H9 (cell line): Measurements from ENCODE around the gene FARSA. TPM values are rescaled to one million over a fixed set of nuclear protein-coding genes. Genes with fewer than 3 reads are reported as not detected.
A peak's percentile ranks its signal among the peaks of the same experiment; 100 is the strongest.

Experiments
- DNase-seq: peaks from one replicate; pipeline ENCODE4 v3.0.0-alpha.2; 2017
- H2AFZ ChIP-seq: one replicate; pipeline ENCODE4 v1.6.1; 2013; ENCODE audit warnings: mild to moderate bottlenecking, low read length, control low read depth, moderate library complexity
- H2AK5ac ChIP-seq: 2 replicates; pipeline ENCODE4 v1.6.1; 2013; ENCODE audit warnings: low read length, control low read depth, mixed read lengths; ENCODE audit not compliant: insufficient read length
- H2BK120ac ChIP-seq: one replicate; pipeline ENCODE4 v1.6.1; 2013; ENCODE audit warnings: low read depth, mild to moderate bottlenecking, low read length, control low read depth, inconsistent platforms; ENCODE audit not compliant: poor library complexity, severe bottlenecking
- H2BK12ac ChIP-seq: 2 replicates; pipeline ENCODE4 v1.6.1; 2013; ENCODE audit warnings: low read length, control low read depth, mixed read lengths, low read depth; ENCODE audit not compliant: insufficient read length
- H2BK15ac ChIP-seq: 2 replicates; pipeline ENCODE4 v1.6.1; 2013; ENCODE audit warnings: low read depth, low read length, control low read depth
- H2BK20ac ChIP-seq: one replicate; pipeline ENCODE4 v1.6.1; 2013; ENCODE audit warnings: low read depth, mild to moderate bottlenecking, low read length, control low read depth, inconsistent platforms; ENCODE audit not compliant: poor library complexity, severe bottlenecking
- H2BK5ac ChIP-seq: 2 replicates; pipeline ENCODE4 v1.6.1; 2013; ENCODE audit warnings: low read length, control low read depth, mixed read lengths; ENCODE audit not compliant: insufficient read length
- H3K14ac ChIP-seq: 2 replicates; pipeline ENCODE4 v1.6.1; 2013; ENCODE audit warnings: low read length, control low read depth; ENCODE audit not compliant: insufficient read depth
- H3K18ac ChIP-seq: 2 replicates; pipeline ENCODE4 v1.6.1; 2013; ENCODE audit warnings: low read depth, mild to moderate bottlenecking, mixed read lengths, low read length, control low read depth; ENCODE audit not compliant: insufficient read length
- H3K23ac ChIP-seq: 2 replicates; pipeline ENCODE4 v1.6.1; 2013; ENCODE audit warnings: low read length, control low read depth, mixed read lengths, low read depth; ENCODE audit not compliant: insufficient read length
- H3K23me2 ChIP-seq: 2 replicates; pipeline ENCODE4 v1.6.1; 2013; ENCODE audit warnings: low read depth, mild to moderate bottlenecking, mixed read lengths, low read length, control low read depth; ENCODE audit not compliant: insufficient read length, poor library complexity, severe bottlenecking
- H3K27ac ChIP-seq: 2 replicates; pipeline ENCODE4 v1.5.1; 2013; ENCODE audit warnings: low read length, control low read depth, mixed read lengths, low read depth; ENCODE audit not compliant: insufficient read length
- H3K27me3 ChIP-seq: 2 replicates; pipeline ENCODE4 v1.6.1; 2013; ENCODE audit warnings: low read length, control low read depth, inconsistent platforms; ENCODE audit not compliant: insufficient read depth
- H3K4ac ChIP-seq: 2 replicates; pipeline ENCODE4 v1.6.1; 2013; ENCODE audit warnings: low read depth, mild to moderate bottlenecking, control low read depth, inconsistent platforms, low read length, moderate library complexity
- H3K4me1 ChIP-seq: 2 replicates; pipeline ENCODE4 v1.6.1; 2013; ENCODE audit warnings: low read length, control low read depth, inconsistent platforms; ENCODE audit not compliant: insufficient read depth
- H3K4me2 ChIP-seq: 2 replicates; pipeline ENCODE4 v1.6.1; 2013; ENCODE audit warnings: low read length, control low read depth, mixed read lengths; ENCODE audit not compliant: insufficient read length, insufficient read depth
- H3K56ac ChIP-seq: 2 replicates; pipeline ENCODE4 v1.6.1; 2013; ENCODE audit warnings: low read depth, mild to moderate bottlenecking, mixed read lengths, low read length, control low read depth; ENCODE audit not compliant: insufficient read length
- H3K79me1 ChIP-seq: 2 replicates; pipeline ENCODE4 v1.6.1; 2013; ENCODE audit warnings: low read depth, mild to moderate bottlenecking, moderate library complexity, low read length, control low read depth, inconsistent platforms; ENCODE audit not compliant: insufficient read depth, poor library complexity, severe bottlenecking
- H3K79me2 ChIP-seq: 2 replicates; pipeline ENCODE4 v1.6.1; 2013; ENCODE audit warnings: low read length, control low read depth, inconsistent platforms; ENCODE audit not compliant: insufficient read depth
- H3K9ac ChIP-seq: 2 replicates; pipeline ENCODE4 v1.6.1; 2013; ENCODE audit warnings: low read length, control low read depth, mixed read lengths; ENCODE audit not compliant: insufficient read length; ENCODE audit errors: extremely low read depth
- H3K9me3 ChIP-seq: one replicate; pipeline ENCODE4 v1.6.1; 2013; ENCODE audit warnings: low read depth, low read length, inconsistent platforms; ENCODE audit not compliant: control insufficient read depth
- H3T11ph ChIP-seq: one replicate; pipeline ENCODE4 v1.6.1; 2013; ENCODE audit warnings: mild to moderate bottlenecking, low read length, control low read depth, inconsistent platforms
- H4K20me1 ChIP-seq: one replicate; pipeline ENCODE4 v1.6.1; 2013; ENCODE audit not compliant: control insufficient read depth, insufficient read length, insufficient read depth
- H4K5ac ChIP-seq: 2 replicates; pipeline ENCODE4 v1.6.1; 2013; ENCODE audit warnings: low read depth, mild to moderate bottlenecking, mixed read lengths, low read length, control low read depth; ENCODE audit not compliant: insufficient read length
- H4K8ac ChIP-seq: replicated peaks from 2 replicates; pipeline ENCODE4 v1.6.1; 2013; ENCODE audit warnings: low read length, control low read depth, mixed read lengths, low read depth; ENCODE audit not compliant: insufficient read length
- H4K91ac ChIP-seq: 2 replicates; pipeline ENCODE4 v1.6.1; 2013; ENCODE audit warnings: low read depth, mild to moderate bottlenecking, moderate library complexity, mixed read lengths, low read length, control low read depth; ENCODE audit not compliant: insufficient read length
- H3K27ac Mint-ChIP-seq, 3 experiments: 2 replicates in 2 of 3; 3 replicates in 1 of 3; pipeline ENCODE4 v1.8.0; 2020 to 2021; ENCODE audit warnings: mixed read lengths in 3 of 3, mild to moderate bottlenecking in 1 of 3, moderate library complexity in 1 of 3
- H3K27me3 Mint-ChIP-seq: 2 replicates; pipeline ENCODE4 v1.8.0; 2021; ENCODE audit warnings: low read depth, mild to moderate bottlenecking, moderate library complexity, mixed read lengths
- H3K36me3 Mint-ChIP-seq, 3 experiments: 2 replicates in 2 of 3; 3 replicates in 1 of 3; pipeline ENCODE4 v1.8.0; 2020 to 2021; ENCODE audit warnings: low read depth in 3 of 3, mixed read lengths in 3 of 3; ENCODE audit not compliant: insufficient read depth in 1 of 3
- H3K4me1 Mint-ChIP-seq, 2 experiments: 2 replicates each; pipeline ENCODE4 v1.8.0; 2020; ENCODE audit warnings: mixed read lengths in 2 of 2
- H3K4me3 Mint-ChIP-seq, 2 experiments: 2 replicates in 1 of 2; 3 replicates in 1 of 2; pipeline ENCODE4 v1.8.0; 2020 to 2021; ENCODE audit warnings: mild to moderate bottlenecking in 2 of 2, mixed read lengths in 2 of 2, moderate library complexity in 1 of 2
- H3K9me3 Mint-ChIP-seq, 2 experiments: 2 replicates in 1 of 2; 3 replicates in 1 of 2; pipeline ENCODE4 v1.8.0; 2020; ENCODE audit warnings: mild to moderate bottlenecking in 2 of 2, mixed read lengths in 2 of 2, moderate library complexity in 1 of 2
- CTCF ChIP-seq: fragments of 200-600 bp; sonication (generic); conservative IDR thresholded peaks from 3 replicates; pipeline ENCODE4 v1.8.0; 2021; ENCODE audit warnings: antibody characterized with exemption, mild to moderate bottlenecking
- WGBS: extraction: QIAGEN DNeasy Blood & Tissue Kit; methylation state at CpG from one replicate; pipeline ENCODE4 v1.1.7; 2013; ENCODE audit warnings: missing lambda C conversion rate, low lambda C conversion rate, mixed read lengths; ENCODE audit not compliant: insufficient read length; ENCODE audit errors: extremely low coverage; 5-methylcytosine and 5-hydroxymethylcytosine counted together
- total RNA-seq: library from RNA; stranded (reverse); gene quantifications from 2 replicates; pipeline ENCODE4 v1.2.1, GENCODE V29; 2021

FARSA gene
- total RNA-seq, 1 experiment from 2014 or later, result 110 TPM

- peaks cover 2% of the 10 kb centered on the region; the same call in 1 of the 2 replicates for H3K27me3 ChIP-seq
- H3K18ac ChIP-seq, result peak overlapping the region; percentile 33
- no peak overlapping the region for H4K91ac ChIP-seq
- no peaks in the 10 kb centered on the region for H3K9me3 ChIP-seq
- no peak overlapping the region for H2BK120ac ChIP-seq
- no peak overlapping the region for H2BK5ac ChIP-seq
- no peak overlapping the region for H2BK12ac ChIP-seq
- peak; percentile 71 for DNase-seq
- H2BK20ac ChIP-seq, result no peak overlapping the region
- no peak overlapping the region for H3K9ac ChIP-seq
- H3K4ac ChIP-seq, result no peak overlapping the region; the same call in 1 of the 2 replicates
- Mint-ChIP-seq H3K36me3 (no peaks in the 10 kb centered on the region), H3K4me1 (peaks cover 20 to 25% of the 10 kb centered on the region in 2 experiments), H3K27me3 (peaks cover 14% of the 10 kb centered on the region), H3K4me3 (peak overlapping the region; percentile 24 to 69; a peak in 4 of 5 replicates), H3K9me3 (no peaks in the 10 kb centered on the region; a peak in 1 of 5 replicates), H3K27ac (peak overlapping the region; percentile 69 to 99 (median 96); a peak in 6 of 7 replicates)
- no peaks in the 10 kb centered on the region for H3K79me2 ChIP-seq
- H4K8ac ChIP-seq, result no peak overlapping the region
- H3K4me1 ChIP-seq, result peaks cover 4% of the 10 kb centered on the region; the same call in 1 of the 2 replicates
- H3K56ac ChIP-seq, result no peak overlapping the region
- no peak overlapping the region for H2AK5ac ChIP-seq
- H3K14ac ChIP-seq, result peak overlapping the region; percentile 24; the same call in 1 of the 2 replicates
- H3K79me1 ChIP-seq, result no peaks in the 10 kb centered on the region
- no CpG with 5 or more reads among the region's 22 CpGs for WGBS
- H2BK15ac ChIP-seq, result no peak overlapping the region
- no peak overlapping the region for H4K5ac ChIP-seq
- H3K23ac ChIP-seq, result no peak overlapping the region
- no peaks in the 10 kb centered on the region for H3K23me2 ChIP-seq
- H3T11ph ChIP-seq, result no peak overlapping the region
- no peaks in the 10 kb centered on the region for H4K20me1 ChIP-seq
- H3K27ac ChIP-seq, result no peak overlapping the region
- no peak for TF ChIP-seq CTCF
- no peak overlapping the region for H2AFZ ChIP-seq
- peak overlapping the region; percentile 15 for H3K4me2 ChIP-seq
Measured at GRCh38 chr19:12913011-12913561, 20.4 kb downstream of the FARSA start.
